Keratinocyte (primary cell): ENCODE measurements around the gene ANOS1. TPM values are rescaled to one million over a fixed set of nuclear protein-coding genes. Genes with fewer than 3 reads are reported as not detected.

Experiments used
- DNase-seq: peaks from one replicate; pipeline ENCODE4 v3.0.0-alpha.2; 2011; ENCODE audit warnings: low read depth, missing footprints, low spot score
- FAIRE-seq: peaks from 2 replicates; lab custom pipeline; 2011; peaks lifted over from hg19 to GRCh38; lab: Jason Lieb, UNC
- H2AFZ ChIP-seq: 2 replicates; pipeline ENCODE4 v1.6.0; 2012; ENCODE audit warnings: low read length, control low read depth, inconsistent platforms; ENCODE audit not compliant: control insufficient read depth
- H3K27ac ChIP-seq: 2 replicates; pipeline ENCODE4 v1.5.1; 2011; ENCODE audit warnings: low read length; ENCODE audit not compliant: control insufficient read depth, insufficient read depth
- H3K27me3 ChIP-seq: 3 replicates; pipeline ENCODE4 v1.6.0; 2011; ENCODE audit warnings: low read length; ENCODE audit not compliant: control insufficient read depth, insufficient read depth; ENCODE audit errors: extremely low read depth
- H3K36me3 ChIP-seq, 2 experiments: 2 replicates in 1 of 2; 3 replicates in 1 of 2; pipeline ENCODE4 v1.5.1; 2011; ENCODE audit warnings: low read length in 2 of 2, mild to moderate bottlenecking in 1 of 2; ENCODE audit not compliant: control insufficient read depth in 2 of 2, insufficient read depth in 2 of 2; ENCODE audit errors: extremely low read depth in 1 of 2
- H3K4me1 ChIP-seq: 3 replicates; pipeline ENCODE4 v1.5.1; 2011; ENCODE audit warnings: low read length; ENCODE audit not compliant: control insufficient read depth, insufficient read depth; ENCODE audit errors: extremely low read depth
- H3K4me2 ChIP-seq: 3 replicates; pipeline ENCODE4 v1.6.0; 2011; ENCODE audit warnings: low read depth, low read length; ENCODE audit not compliant: control insufficient read depth, insufficient read depth; ENCODE audit errors: extremely low read depth
- H3K4me3 ChIP-seq, 3 experiments: fragments of 200-600 bp in 1 of 3; sonication (generic) in 1 of 3; 2 replicates in 2 of 3; 3 replicates in 1 of 3; pipeline ENCODE4 v1.5.1; 2011 to 2016; ENCODE audit warnings: low read length in 3 of 3, mild to moderate bottlenecking in 3 of 3, control low read depth in 2 of 3, inconsistent platforms in 1 of 3, low read depth in 1 of 3, mixed read lengths in 1 of 3, mixed run types in 1 of 3, moderate library complexity in 1 of 3; ENCODE audit not compliant: control insufficient read depth in 2 of 3, insufficient read depth in 2 of 3; ENCODE audit errors: extremely low read depth in 1 of 3
- H3K79me2 ChIP-seq: 2 replicates; pipeline ENCODE4 v1.6.0; 2012; ENCODE audit warnings: low read length; ENCODE audit not compliant: control insufficient read depth, insufficient read depth
- H3K9ac ChIP-seq: 3 replicates; pipeline ENCODE4 v1.6.0; 2011; ENCODE audit warnings: low read length; ENCODE audit not compliant: control insufficient read depth, insufficient read depth; ENCODE audit errors: extremely low read depth
- H3K9me1 ChIP-seq: 3 replicates; pipeline ENCODE4 v1.6.0; 2011; ENCODE audit warnings: low read length; ENCODE audit not compliant: control insufficient read depth, insufficient read depth; ENCODE audit errors: extremely low read depth
- H3K9me3 ChIP-seq: 2 replicates; pipeline ENCODE4 v1.5.1; 2012; ENCODE audit warnings: low read depth, low read length; ENCODE audit not compliant: control insufficient read depth
- H4K20me1 ChIP-seq: 3 replicates; pipeline ENCODE4 v1.6.0; 2011; ENCODE audit warnings: low read length; ENCODE audit not compliant: control insufficient read depth, insufficient read depth; ENCODE audit errors: extremely low read depth
- EZH2 ChIP-seq: IDR thresholded peaks from one replicate; pipeline ENCODE4 v1.6.1; 2012; ENCODE audit warnings: inconsistent platforms, mild to moderate bottlenecking, low read length, moderate library complexity
- dilution Hi-C: fragments of 300-500 bp; cut with MboI; formaldehyde crosslinking; loops from one replicate; pipeline ENCODE4 v1.7.0; 2020; ENCODE audit warnings: low sequenced_read_pairs; ENCODE audit not compliant: extremely low pct_ligation_motif_present
- polyA plus RNA-seq, 5 experiments: library from polyadenylated mRNA; depleted of rRNA in 3 of 5; stranded (reverse) in 3 of 5; stranded (forward) in 1 of 5; unstranded in 1 of 5; fragments of >200 nt; gene quantifications; 1 replicate in 1 of 5; 2 replicates in 3 of 5; 3 replicates in 1 of 5; pipeline versions ENCODE4 v1.2.1 to v1.2.3, GENCODE V29; 2011 to 2012; ENCODE audit warnings: missing spikeins in 2 of 5, low read depth in 1 of 5, low replicate concordance in 1 of 5
- TF ChIP-seq, protein P1 (sequence below), 3 experiments: IDR thresholded peaks in 1 of 3; conservative IDR thresholded peaks in 1 of 3; optimal IDR thresholded peaks in 1 of 3; 2 replicates in 2 of 3; 3 replicates in 1 of 3; pipeline versions ENCODE3 to v1.5.1; 2011; ENCODE audit warnings: low read length in 3 of 3, mild to moderate bottlenecking in 3 of 3, moderate library complexity in 2 of 3, control low read depth in 1 of 3, inconsistent platforms in 1 of 3; ENCODE audit not compliant: insufficient read depth in 2 of 3; ENCODE audit errors: extremely low read depth in 1 of 3

Gene ANOS1
- polyA plus RNA-seq, 1 donor (not counting 4 experiments of a cell fraction or from before 2014, with no cell fraction given) = 4.0 TPM

DNA sequence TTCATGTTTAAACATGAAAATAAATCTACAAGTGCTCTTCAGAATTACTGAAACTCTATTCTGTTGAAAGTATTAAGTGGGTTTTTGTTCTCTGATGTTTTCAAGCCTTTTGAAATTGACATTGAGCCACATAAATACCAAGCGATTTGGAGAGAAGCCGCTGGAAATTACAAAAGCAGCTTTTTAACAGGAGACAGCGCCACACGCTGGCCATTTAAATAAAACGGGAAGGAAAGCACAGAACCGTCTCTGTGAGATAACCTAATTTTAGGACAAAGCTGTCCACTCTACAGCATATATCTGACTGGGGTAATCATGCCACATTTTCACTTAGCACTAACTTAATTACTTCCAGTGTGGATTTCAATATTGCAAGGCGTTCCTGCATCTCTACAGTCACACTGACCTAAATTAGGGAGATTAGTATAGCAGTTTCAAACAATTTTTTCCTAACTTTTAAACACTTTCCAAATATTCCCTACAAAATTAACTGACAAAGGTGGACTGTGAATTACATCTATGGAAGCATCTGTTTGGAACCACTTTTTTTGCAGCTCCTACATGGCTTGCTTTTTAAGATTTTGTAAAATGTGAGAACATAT lies 6.8 kb upstream of the ANOS1 start:
- TF ChIP-seq, protein P1, sequence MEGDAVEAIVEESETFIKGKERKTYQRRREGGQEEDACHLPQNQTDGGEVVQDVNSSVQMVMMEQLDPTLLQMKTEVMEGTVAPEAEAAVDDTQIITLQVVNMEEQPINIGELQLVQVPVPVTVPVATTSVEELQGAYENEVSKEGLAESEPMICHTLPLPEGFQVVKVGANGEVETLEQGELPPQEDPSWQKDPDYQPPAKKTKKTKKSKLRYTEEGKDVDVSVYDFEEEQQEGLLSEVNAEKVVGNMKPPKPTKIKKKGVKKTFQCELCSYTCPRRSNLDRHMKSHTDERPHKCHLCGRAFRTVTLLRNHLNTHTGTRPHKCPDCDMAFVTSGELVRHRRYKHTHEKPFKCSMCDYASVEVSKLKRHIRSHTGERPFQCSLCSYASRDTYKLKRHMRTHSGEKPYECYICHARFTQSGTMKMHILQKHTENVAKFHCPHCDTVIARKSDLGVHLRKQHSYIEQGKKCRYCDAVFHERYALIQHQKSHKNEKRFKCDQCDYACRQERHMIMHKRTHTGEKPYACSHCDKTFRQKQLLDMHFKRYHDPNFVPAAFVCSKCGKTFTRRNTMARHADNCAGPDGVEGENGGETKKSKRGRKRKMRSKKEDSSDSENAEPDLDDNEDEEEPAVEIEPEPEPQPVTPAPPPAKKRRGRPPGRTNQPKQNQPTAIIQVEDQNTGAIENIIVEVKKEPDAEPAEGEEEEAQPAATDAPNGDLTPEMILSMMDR (optimal IDR thresholded peaks at IDR 0.05 in 1 of 3, IDR thresholded peaks at IDR 0.05 in 1 of 3, conservative IDR thresholded peaks at IDR 0.05 in 1 of 3; ENCODE audit: extremely low read depth in 1 of 3, insufficient read depth in 2 of 3, low read length in 3 of 3) = peak; percentile 46 to 53 (median 47)
- TF ChIP-seq EZH2 = no peak

DNA sequence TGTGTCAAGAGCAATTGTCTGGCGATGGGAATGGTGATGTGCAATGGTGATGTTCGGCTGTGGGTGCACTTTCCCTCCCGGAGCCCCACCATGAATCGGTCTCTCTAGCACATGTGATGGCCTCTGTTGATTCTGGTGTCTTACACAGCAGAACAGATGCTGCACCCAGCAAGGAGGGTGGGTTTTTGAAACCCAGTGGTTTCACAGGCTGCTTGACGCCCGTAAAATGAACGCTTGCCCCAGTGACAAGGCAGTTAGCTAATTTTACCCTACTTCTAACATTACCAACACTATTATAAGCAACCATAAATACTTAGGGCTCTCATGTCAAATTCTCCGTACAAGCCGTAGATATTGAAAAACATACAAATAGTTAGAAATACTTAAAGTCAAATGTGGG lies 5.9 kb upstream of the ANOS1 start:
- TF ChIP-seq EZH2 = no peak
- TF ChIP-seq, protein P1 (optimal IDR thresholded peaks at IDR 0.05 in 1 of 3, IDR thresholded peaks at IDR 0.05 in 1 of 3, conservative IDR thresholded peaks at IDR 0.05 in 1 of 3; ENCODE audit: extremely low read depth in 1 of 3, insufficient read depth in 2 of 3, low read length in 3 of 3) = no peak
- FAIRE-seq = no peak

More for the DNA sequence above, 6.8 kb upstream of the ANOS1 start:
- Histone ChIP-seq H2AFZ (no peak overlapping the region), H4K20me1 (no peaks in the 10 kb centered on the region), H3K4me2 (no peak overlapping the region), H3K4me3 (no peak overlapping the region), H3K9ac (no peak overlapping the region), H3K9me1 (no peaks in the 10 kb centered on the region), H3K36me3 (no peaks in the 10 kb centered on the region), H3K27ac (no peak overlapping the region), H3K4me1 (no peaks in the 10 kb centered on the region), H3K79me2 (no peaks in the 10 kb centered on the region), H3K9me3 (no peaks in the 10 kb centered on the region), H3K27me3 (no peaks in the 10 kb centered on the region)
- no peak for DNase-seq
- FAIRE-seq = no peak
- dilution Hi-C loops = no loop called here

More for the DNA sequence above, 5.9 kb upstream of the ANOS1 start:
- H3K4me1 ChIP-seq = no peaks in the 10 kb centered on the region
- H3K4me3 ChIP-seq = no peak overlapping the region
- H4K20me1 ChIP-seq = no peaks in the 10 kb centered on the region
- H3K9ac ChIP-seq = no peak overlapping the region
- no peak overlapping the region for H3K4me2 ChIP-seq
- no peaks in the 10 kb centered on the region for H3K9me1 ChIP-seq
- dilution Hi-C loops = no loop called here
- H3K9me3 ChIP-seq = no peaks in the 10 kb centered on the region
- DNase-seq = no peak
- no peaks in the 10 kb centered on the region for H3K79me2 ChIP-seq
- no peak overlapping the region for H2AFZ ChIP-seq
- H3K27me3 ChIP-seq = no peaks in the 10 kb centered on the region
- H3K36me3 ChIP-seq = no peaks in the 10 kb centered on the region
- no peak overlapping the region for H3K27ac ChIP-seq
